Natural killer cell treated with Interleukin-12 subunit alpha and Interleukin-12 subunit beta and Interleukin-15 and Interleukin-18, amount 100 ng/mL, for 72 hours (primary cell): ENCODE measurements around the gene ZNF816. TPM values are rescaled to one million over a fixed set of nuclear protein-coding genes. Genes with fewer than 3 reads are reported as not detected.
"Not testable (repeated sequence)": the region's sequence is repeated elsewhere in the genome, so short reads cannot be mapped to it uniquely, and the experiment has no call there.

ENCODE experiments used
- ATAC-seq, 2 donors: fragments of 150-1000 bp; cut with Tn5 transposase in 1 of 2; sonication (Bioruptor Pico), chemical (Tn5 transposase) in 1 of 2; 2 replicates each; pipeline ENCODE4 v1.10.0; 2021
- DNase-seq: peaks from one replicate; pipeline ENCODE4 v3.0.0; 2022; ENCODE audit warnings: low spot score
- H3K27ac Mint-ChIP-seq, 2 donors: 1 replicate in 1 of 2; 2 replicates in 1 of 2; pipeline ENCODE4 v1.8.0; 2022; ENCODE audit warnings: mixed read lengths in 2 of 2, mild to moderate bottlenecking in 1 of 2, moderate library complexity in 1 of 2
- H3K27me3 Mint-ChIP-seq, 2 donors: 1 replicate in 1 of 2; 2 replicates in 1 of 2; pipeline ENCODE4 v1.8.0; 2022; ENCODE audit warnings: mixed read lengths in 2 of 2
- H3K36me3 Mint-ChIP-seq: one replicate; pipeline ENCODE4 v1.8.0; 2022; ENCODE audit warnings: mixed read lengths
- H3K4me1 Mint-ChIP-seq, 2 donors: 1 replicate in 1 of 2; 2 replicates in 1 of 2; pipeline ENCODE4 v1.8.0; 2022; ENCODE audit warnings: low read depth in 2 of 2, mixed read lengths in 2 of 2, mild to moderate bottlenecking in 1 of 2
- H3K4me3 Mint-ChIP-seq: one replicate; pipeline ENCODE4 v1.8.0; 2022; ENCODE audit warnings: mixed read lengths
- H3K9me3 Mint-ChIP-seq: 2 replicates; pipeline ENCODE4 v1.8.0; 2022; ENCODE audit warnings: mixed read lengths
- total RNA-seq, 2 donors: library from RNA; stranded (reverse); gene quantifications; one replicate each; pipeline ENCODE4 v1.2.3, GENCODE V29; 2022

ZNF816 gene
- total RNA-seq, 2 donors from 2014 or later: 8.7 to 11.8 TPM

- Mint-ChIP-seq H3K4me1 (peaks cover 5 to 6% of the 10 kb centered on the region in 2 donors), H3K27me3 (no peaks in the 10 kb centered on the region), H3K36me3 (peaks cover 27% of the 10 kb centered on the region), H3K9me3 (peaks cover 17% of the 10 kb centered on the region), H3K27ac (no peak overlapping the region), H3K4me3 (no peak overlapping the region)
- ATAC-seq (no peak), DNase-seq (no peak)
These were observed 16.1 kb downstream of the ZNF816 start for GRCh38 chr19:52946322-52947310.

- H3K27me3 Mint-ChIP-seq: no peaks in the 10 kb centered on the region
- no peak for ATAC-seq
- H3K36me3 Mint-ChIP-seq: peaks cover 21% of the 10 kb centered on the region
- H3K9me3 Mint-ChIP-seq: peaks cover 15% of the 10 kb centered on the region
- peaks cover 11% of the 10 kb centered on the region in 2 donors for H3K4me1 Mint-ChIP-seq
- no peak for DNase-seq
- no peak overlapping the region for H3K4me3 Mint-ChIP-seq
- H3K27ac Mint-ChIP-seq: no peak overlapping the region
These were observed 16.9 kb downstream of the ZNF816 start for GRCh38 chr19:52945652-52946321.

GRCh38 chr19:52944703-52945493, 17.8 kb downstream of the ZNF816 start:
- not testable (repeated sequence) for H3K27ac Mint-ChIP-seq, H3K9me3 Mint-ChIP-seq, H3K4me3 Mint-ChIP-seq, DNase-seq, ATAC-seq, H3K27me3 Mint-ChIP-seq
- Mint-ChIP-seq H3K4me1 (peaks cover 11% of the 10 kb centered on the region in 2 donors), H3K36me3 (peaks cover 12% of the 10 kb centered on the region)

GRCh38 chr19:52943884-52944643, 18.6 kb downstream of the ZNF816 start:
- H3K27me3 Mint-ChIP-seq: no peaks in the 10 kb centered on the region
- peaks cover 11 to 14% of the 10 kb centered on the region in 2 donors for H3K4me1 Mint-ChIP-seq
- DNase-seq (no peak), ATAC-seq (no peak)
- no peak overlapping the region for H3K4me3 Mint-ChIP-seq
- H3K27ac Mint-ChIP-seq: no peak overlapping the region
- H3K36me3 Mint-ChIP-seq: peaks cover 5% of the 10 kb centered on the region
- H3K9me3 Mint-ChIP-seq: no peaks in the 10 kb centered on the region

- H3K27me3 Mint-ChIP-seq: no peaks in the 10 kb centered on the region
- peaks cover 5% of the 10 kb centered on the region for H3K36me3 Mint-ChIP-seq
- DNase-seq (no peak), ATAC-seq (no peak)
- no peak overlapping the region for H3K27ac Mint-ChIP-seq
- no peaks in the 10 kb centered on the region for H3K9me3 Mint-ChIP-seq
- peak overlapping the region; percentile 96 for H3K4me3 Mint-ChIP-seq
- peaks cover 18 to 21% of the 10 kb centered on the region in 2 donors for H3K4me1 Mint-ChIP-seq
These were observed 19.4 kb downstream of the ZNF816 start for GRCh38 chr19:52943134-52943883.

GRCh38 chr19:52942386-52943133, 20.1 kb downstream of the ZNF816 start:
- Mint-ChIP-seq H3K4me1 (peaks cover 19 to 21% of the 10 kb centered on the region in 2 donors), H3K27ac (peak overlapping the region; percentile 71 to 93), H3K4me3 (peak overlapping the region; percentile 96), H3K9me3 (no peaks in the 10 kb centered on the region), H3K36me3 (peaks cover 5% of the 10 kb centered on the region), H3K27me3 (no peaks in the 10 kb centered on the region)
- ATAC-seq (peak; percentile 100), DNase-seq (peak; percentile 95)

GRCh38 chr19:52941941-52942385, 20.7 kb downstream of the ZNF816 start:
- Mint-ChIP-seq H3K27me3 (no peaks in the 10 kb centered on the region), H3K27ac (peak overlapping the region; percentile 71 to 93), H3K9me3 (no peaks in the 10 kb centered on the region), H3K36me3 (peaks cover 5% of the 10 kb centered on the region), H3K4me3 (peak overlapping the region; percentile 96), H3K4me1 (peaks cover 20 to 23% of the 10 kb centered on the region in 2 donors)
- ATAC-seq: peak; percentile 9 to 34
- no peak for DNase-seq

- H3K36me3 Mint-ChIP-seq, DNase-seq, H3K27me3 Mint-ChIP-seq: not testable (repeated sequence)
These were observed 21.2 kb downstream of the ZNF816 start for GRCh38 chr19:52941523-52941922.

GRCh38 chr19:52940905-52941304, 21.8 kb downstream of the ZNF816 start:
- not testable (repeated sequence) for H3K36me3 Mint-ChIP-seq, DNase-seq, ATAC-seq, H3K9me3 Mint-ChIP-seq, H3K27me3 Mint-ChIP-seq
- peak overlapping the region; percentile 96 for H3K4me3 Mint-ChIP-seq
- peaks cover 27 to 34% of the 10 kb centered on the region in 2 donors for H3K4me1 Mint-ChIP-seq
- peak overlapping the region; percentile 71 to 93 for H3K27ac Mint-ChIP-seq

More at GRCh38 chr19:52941523-52941922, 21.2 kb downstream of the ZNF816 start:
- ATAC-seq, H3K9me3 Mint-ChIP-seq: not testable (repeated sequence)
- Mint-ChIP-seq H3K4me3 (peak overlapping the region; percentile 96), H3K27ac (peak overlapping the region; percentile 71 to 93), H3K4me1 (peaks cover 25 to 28% of the 10 kb centered on the region in 2 donors)

GRCh38 chr19:52938761-52939160, 23.9 kb downstream of the ZNF816 start:
- DNase-seq (no peak), ATAC-seq (no peak)
- Mint-ChIP-seq H3K27me3 (no peaks in the 10 kb centered on the region), H3K4me1 (peaks cover 27 to 38% of the 10 kb centered on the region in 2 donors), H3K27ac (peak overlapping the region in 1 of 2 donors; percentile 81), H3K36me3 (peaks cover 5% of the 10 kb centered on the region), H3K4me3 (no peak overlapping the region), H3K9me3 (no peaks in the 10 kb centered on the region)

- Mint-ChIP-seq H3K36me3 (peaks cover 5% of the 10 kb centered on the region), H3K27ac (peak overlapping the region in 1 of 2 donors; percentile 2), H3K4me3 (no peak overlapping the region), H3K27me3 (no peaks in the 10 kb centered on the region), H3K4me1 (peaks cover 32 to 44% of the 10 kb centered on the region in 2 donors), H3K9me3 (no peaks in the 10 kb centered on the region)
- DNase-seq (no peak), ATAC-seq (no peak)
These were observed 25.7 kb downstream of the ZNF816 start for GRCh38 chr19:52936954-52937325.
